Activated B cell treated with CpG ODN at 0.5 μM for 24 hours (primary cell): ENCODE data around the gene EXT2. TPM values are rescaled to one million over a fixed set of nuclear protein-coding genes. Genes with fewer than 3 reads are reported as not detected.

Source experiments
- ATAC-seq: fragments of 200-7000 bp; cut with Tn5 transposase; one replicate; pipeline ENCODE4 v1.10.0; 2021; ENCODE audit warnings: low read depth, mild to moderate bottlenecking, moderate library complexity
- CTCF ChIA-PET: fragments of 350-600 bp; sonication (Branson Sonifier 250); formaldehyde crosslinking; loops from one replicate; lab custom pipeline; 2021; ENCODE audit warnings: antibody characterized with exemption; lab: Charles Lee
- POLR2A ChIA-PET: fragments of 350-600 bp; sonication (Branson Sonifier 250); formaldehyde crosslinking; loops from one replicate; lab custom pipeline; 2021; ENCODE audit warnings: antibody characterized with exemption; lab: Charles Lee
- DNase-seq: peaks from one replicate; pipeline ENCODE4 v3.0.0; 2022
- H3K27ac Mint-ChIP-seq: one replicate; pipeline ENCODE4 v1.8.0; 2020; ENCODE audit warnings: mixed read lengths
- H3K27me3 Mint-ChIP-seq: one replicate; pipeline ENCODE4 v1.8.0; 2021; ENCODE audit warnings: mixed read lengths
- H3K36me3 Mint-ChIP-seq: one replicate; pipeline ENCODE4 v1.8.0; 2021; ENCODE audit warnings: low read depth, mixed read lengths
- H3K4me1 Mint-ChIP-seq: one replicate; pipeline ENCODE4 v1.8.0; 2021; ENCODE audit warnings: mixed read lengths
- H3K4me3 Mint-ChIP-seq: one replicate; pipeline ENCODE4 v1.8.0; 2020; ENCODE audit warnings: mild to moderate bottlenecking, mixed read lengths
- H3K9me3 Mint-ChIP-seq: one replicate; pipeline ENCODE4 v1.8.0; 2020; ENCODE audit warnings: mixed read lengths
- intact Hi-C: fragments of 100-400 bp; cut with micrococcal nuclease; formaldehyde crosslinking; loops from one replicate; pipeline ENCODE4 v1.15.1; 2024
- total RNA-seq: library from RNA; stranded (reverse); gene quantifications from 2 replicates; pipeline ENCODE4 v1.2.3, GENCODE V29; 2022
- TF ChIP-seq, protein P1 (sequence below): fragments of 200-600 bp; IDR thresholded peaks from one replicate; pipeline ENCODE4 v1.8.0; 2022; ENCODE audit warnings: antibody characterized with exemption, mild to moderate bottlenecking

EXT2 gene
- total RNA-seq, 1 donor from 2014 or later = 22.1 TPM

DNA sequence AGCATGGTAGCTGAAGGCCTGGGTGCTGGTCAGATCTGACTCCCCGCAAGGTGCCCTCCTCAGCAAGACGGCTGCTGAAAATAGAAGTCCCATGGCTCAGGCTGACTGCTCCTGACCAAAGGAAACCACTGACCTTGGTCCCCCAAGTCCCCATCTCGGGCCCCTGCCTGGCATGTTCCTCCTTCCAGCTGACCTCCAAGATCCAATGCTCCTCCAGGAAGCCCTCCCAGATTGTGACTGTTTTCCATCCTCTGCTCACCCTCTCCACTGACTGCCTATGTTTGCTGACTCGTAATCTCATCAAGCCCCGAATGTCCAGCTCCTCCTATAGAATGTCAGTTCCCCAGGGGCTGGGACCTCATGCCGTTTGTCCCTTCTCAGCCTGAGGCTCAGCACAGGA is 184.0 kb downstream of the EXT2 start:
- Mint-ChIP-seq H3K9me3 (no peaks in the 10 kb centered on the region), H3K27me3 (peaks cover 11% of the 10 kb centered on the region), H3K27ac (no peak overlapping the region), H3K36me3 (no peaks in the 10 kb centered on the region), H3K4me3 (no peak overlapping the region), H3K4me1 (no peaks in the 10 kb centered on the region)
- no peak for ATAC-seq
- DNase-seq = no peak
- POLR2A ChIA-PET = no interaction called here
- CTCF ChIA-PET = no interaction called here
- TF ChIP-seq, protein P1, sequence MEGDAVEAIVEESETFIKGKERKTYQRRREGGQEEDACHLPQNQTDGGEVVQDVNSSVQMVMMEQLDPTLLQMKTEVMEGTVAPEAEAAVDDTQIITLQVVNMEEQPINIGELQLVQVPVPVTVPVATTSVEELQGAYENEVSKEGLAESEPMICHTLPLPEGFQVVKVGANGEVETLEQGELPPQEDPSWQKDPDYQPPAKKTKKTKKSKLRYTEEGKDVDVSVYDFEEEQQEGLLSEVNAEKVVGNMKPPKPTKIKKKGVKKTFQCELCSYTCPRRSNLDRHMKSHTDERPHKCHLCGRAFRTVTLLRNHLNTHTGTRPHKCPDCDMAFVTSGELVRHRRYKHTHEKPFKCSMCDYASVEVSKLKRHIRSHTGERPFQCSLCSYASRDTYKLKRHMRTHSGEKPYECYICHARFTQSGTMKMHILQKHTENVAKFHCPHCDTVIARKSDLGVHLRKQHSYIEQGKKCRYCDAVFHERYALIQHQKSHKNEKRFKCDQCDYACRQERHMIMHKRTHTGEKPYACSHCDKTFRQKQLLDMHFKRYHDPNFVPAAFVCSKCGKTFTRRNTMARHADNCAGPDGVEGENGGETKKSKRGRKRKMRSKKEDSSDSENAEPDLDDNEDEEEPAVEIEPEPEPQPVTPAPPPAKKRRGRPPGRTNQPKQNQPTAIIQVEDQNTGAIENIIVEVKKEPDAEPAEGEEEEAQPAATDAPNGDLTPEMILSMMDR = no peak
- intact Hi-C loops = no loop called here

DNA sequence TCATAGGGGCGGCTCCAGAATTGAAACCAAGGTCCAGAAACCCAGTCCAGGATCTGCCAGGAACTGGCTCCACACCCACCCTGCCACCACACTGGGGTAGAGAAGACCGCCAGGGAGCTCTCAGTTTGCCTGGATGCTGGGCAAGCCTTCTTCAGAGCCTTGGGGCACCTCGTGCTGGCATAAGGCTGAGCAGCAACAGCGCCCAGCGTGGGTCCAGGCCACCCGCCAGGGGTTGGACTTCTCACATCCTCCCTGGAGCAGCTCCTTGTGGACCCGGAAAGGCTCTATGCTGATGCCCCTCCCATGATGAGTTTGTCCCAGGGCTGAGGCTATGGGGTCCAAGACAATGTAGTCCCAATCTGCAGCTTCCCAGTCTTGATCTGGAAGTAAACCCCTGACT is 184.8 kb downstream of the EXT2 start:
- H3K27ac Mint-ChIP-seq = no peak overlapping the region
- H3K36me3 Mint-ChIP-seq = no peaks in the 10 kb centered on the region
- peaks cover 11% of the 10 kb centered on the region for H3K27me3 Mint-ChIP-seq
- no peaks in the 10 kb centered on the region for H3K9me3 Mint-ChIP-seq
- TF ChIP-seq, protein P1 = no peak
- H3K4me1 Mint-ChIP-seq = no peaks in the 10 kb centered on the region
- intact Hi-C loops = loop anchor here (10.0 kb wide), 1 partner anchor 185 kb away; the partner anchor contains the start of gene EXT2
- no peak for DNase-seq
- ChIA-PET POLR2A (no interaction called here), CTCF (no interaction called here)
- no peak for ATAC-seq
- H3K4me3 Mint-ChIP-seq = no peak overlapping the region

DNA sequence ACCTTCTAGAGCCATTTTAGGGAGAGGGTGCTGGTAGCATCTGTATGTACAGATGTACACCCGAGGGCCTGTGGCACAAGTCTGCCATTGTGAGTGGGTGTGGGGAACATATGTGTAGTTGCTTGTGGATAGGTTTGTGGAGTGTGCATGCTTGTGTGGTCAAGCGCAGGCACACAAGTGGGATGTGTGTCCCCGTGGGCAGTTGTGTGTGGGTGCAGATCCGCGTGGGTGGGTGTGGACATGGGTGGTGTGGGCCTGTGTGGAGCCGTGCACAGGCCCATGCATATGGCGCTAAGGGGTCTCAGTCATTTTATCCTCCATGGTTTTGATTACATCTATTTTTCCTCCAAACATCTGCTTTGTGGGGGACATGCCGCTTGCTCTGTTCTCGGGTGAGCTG is 185.7 kb downstream of the EXT2 start:
- peaks cover 11% of the 10 kb centered on the region for H3K27me3 Mint-ChIP-seq
- intact Hi-C loops = loop anchor here (10.0 kb wide), 1 partner anchor 186 kb away; the partner anchor contains the start of gene EXT2
- POLR2A ChIA-PET = no interaction called here
- no peaks in the 10 kb centered on the region for H3K9me3 Mint-ChIP-seq
- no peaks in the 10 kb centered on the region for H3K4me1 Mint-ChIP-seq
- no peak overlapping the region for H3K4me3 Mint-ChIP-seq
- no peaks in the 10 kb centered on the region for H3K36me3 Mint-ChIP-seq
- H3K27ac Mint-ChIP-seq = no peak overlapping the region
- CTCF ChIA-PET = no interaction called here
- DNase-seq (no peak), ATAC-seq (no peak)
- TF ChIP-seq, protein P1 = no peak

DNA sequence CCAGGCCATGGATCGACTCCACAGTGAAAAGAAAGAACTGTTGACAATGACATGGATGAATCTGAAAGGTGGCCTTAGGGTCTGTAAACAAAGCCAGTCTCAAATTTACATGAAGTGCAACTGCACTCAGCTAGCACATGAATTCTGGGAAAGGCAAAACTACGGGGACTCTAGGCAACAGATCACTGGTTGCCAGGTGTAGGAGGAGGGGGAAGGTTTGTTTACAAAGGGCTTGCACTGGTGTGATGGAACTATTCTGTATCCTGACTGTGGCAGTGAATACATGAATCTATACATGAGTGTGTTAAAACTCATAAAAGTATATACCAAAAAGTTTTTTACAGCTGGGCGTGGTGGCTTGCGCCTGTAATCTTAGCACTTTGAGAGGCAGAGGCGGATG is 187.1 kb downstream of the EXT2 start:
- no peaks in the 10 kb centered on the region for H3K9me3 Mint-ChIP-seq
- TF ChIP-seq, protein P1 = no peak
- no peaks in the 10 kb centered on the region for H3K4me1 Mint-ChIP-seq
- intact Hi-C loops = loop anchor here (10.0 kb wide), 1 partner anchor 188 kb away; the partner anchor contains the start of gene EXT2
- no peak for ATAC-seq
- POLR2A ChIA-PET = no interaction called here
- peaks cover 14% of the 10 kb centered on the region for H3K27me3 Mint-ChIP-seq
- CTCF ChIA-PET = no interaction called here
- no peak for DNase-seq
- H3K27ac Mint-ChIP-seq = no peak overlapping the region
- H3K36me3 Mint-ChIP-seq = no peaks in the 10 kb centered on the region
- no peak overlapping the region for H3K4me3 Mint-ChIP-seq

DNA sequence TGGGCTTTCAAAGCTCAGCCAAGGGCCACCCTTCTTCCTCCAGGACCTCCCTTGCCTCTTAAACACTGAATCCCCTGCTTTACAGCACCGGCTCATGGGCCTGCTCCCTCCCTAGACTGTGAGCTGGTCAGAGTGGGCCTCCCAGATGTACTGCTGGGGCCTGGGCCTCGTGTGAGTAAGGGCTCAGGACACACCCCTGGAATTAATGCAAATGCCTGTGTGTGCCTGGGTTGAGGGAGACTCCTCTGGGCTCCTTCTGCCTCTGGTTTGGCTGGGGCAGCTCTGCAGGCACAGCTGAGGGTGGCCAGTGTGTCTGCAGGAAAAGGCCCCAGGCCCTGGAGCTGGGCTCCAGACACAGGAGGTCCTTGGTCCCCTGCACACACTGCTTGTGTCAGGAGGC is 190.3 kb downstream of the EXT2 start:
- no peak overlapping the region for H3K27ac Mint-ChIP-seq
- H3K4me1 Mint-ChIP-seq = no peaks in the 10 kb centered on the region
- no peak overlapping the region for H3K4me3 Mint-ChIP-seq
- H3K27me3 Mint-ChIP-seq = peaks cover 20% of the 10 kb centered on the region
- DNase-seq = no peak
- TF ChIP-seq, protein P1 = no peak
- H3K36me3 Mint-ChIP-seq = no peaks in the 10 kb centered on the region
- no peak for ATAC-seq
- H3K9me3 Mint-ChIP-seq = no peaks in the 10 kb centered on the region
- intact Hi-C loops = loop anchor here (1.0 to 10.0 kb wide), 9 partner anchors 179 to 822 kb away; partner anchors contain the start of gene EXT2
- CTCF ChIA-PET = interaction anchor here (0.9 to 3.4 kb wide), 15 partner anchors 9 to 819 kb away, joined by 3 to 27 read pairs (median 4); no protein-coding TSS in a partner anchor
- POLR2A ChIA-PET = interaction anchor here (0.6 kb wide), 1 partner anchor 176 kb away, joined by 3 read pairs; no protein-coding TSS in a partner anchor
